Measurements from ENCODE around the gene EEPD1.
"Not testable (repeated sequence)": the region's sequence is repeated elsewhere in the genome, so short reads cannot be mapped to it uniquely, and the experiment has no call there.

Gene EEPD1

GRCh38 chr7:36303202-36304098 is 150.4 kb downstream of the EEPD1 start:
- DNase-seq, result peak; percentile 99

- no peak for DNase-seq
Measured at GRCh38 chr7:36304099-36304425, 151.0 kb downstream of the EEPD1 start.

GRCh38 chr7:36305226-36305625 is 152.2 kb downstream of the EEPD1 start:
- DNase-seq, result no peak

GRCh38 chr7:36305648-36306047 is 152.6 kb downstream of the EEPD1 start:
- no peak for DNase-seq

- no peak for DNase-seq
Measured at GRCh38 chr7:36306222-36306621, 153.2 kb downstream of the EEPD1 start.

DNA sequence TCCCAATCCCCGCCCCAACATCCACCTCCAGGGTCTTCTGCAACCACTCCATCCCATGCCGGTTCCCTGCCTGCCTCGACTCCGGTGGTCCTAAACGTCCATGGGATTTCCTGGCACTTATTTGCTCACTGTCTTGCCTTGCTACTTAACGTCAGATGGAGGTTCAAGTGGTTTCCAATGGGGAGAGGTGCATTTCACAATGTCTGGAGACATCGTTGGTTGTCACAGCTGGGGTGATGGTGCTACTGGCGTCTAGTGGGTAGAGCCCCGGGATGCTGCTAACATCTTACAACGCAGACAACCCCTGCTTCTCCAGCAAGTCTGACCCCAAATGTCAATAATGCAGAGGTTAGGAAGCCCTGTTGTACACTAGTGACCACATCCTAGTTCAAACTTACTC is 153.7 kb downstream of the EEPD1 start:
- no peak for DNase-seq

- DNase-seq, result no peak
Measured at GRCh38 chr7:36308031-36308430, 155.0 kb downstream of the EEPD1 start.

DNA sequence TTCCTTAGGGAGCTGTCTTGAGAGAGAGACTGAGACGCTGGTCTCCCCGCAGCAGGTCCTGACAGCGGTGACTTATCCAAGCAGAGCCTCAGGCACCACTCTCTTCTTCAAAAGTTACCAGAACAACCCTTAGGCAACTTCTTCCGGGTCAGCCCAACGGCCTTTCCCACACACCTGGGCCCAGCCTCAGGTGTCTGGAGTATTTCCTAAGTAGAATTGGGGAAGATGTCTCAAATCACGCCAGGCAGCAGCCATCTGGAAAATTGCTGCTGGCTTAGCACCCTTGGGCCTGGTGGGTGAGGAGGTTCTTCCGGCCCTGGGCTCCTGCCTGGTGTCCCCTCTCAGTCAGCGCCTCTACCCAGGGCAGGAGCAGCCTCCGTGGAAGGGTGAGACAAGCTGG is 156.2 kb downstream of the EEPD1 start:
- no peak for DNase-seq

DNA sequence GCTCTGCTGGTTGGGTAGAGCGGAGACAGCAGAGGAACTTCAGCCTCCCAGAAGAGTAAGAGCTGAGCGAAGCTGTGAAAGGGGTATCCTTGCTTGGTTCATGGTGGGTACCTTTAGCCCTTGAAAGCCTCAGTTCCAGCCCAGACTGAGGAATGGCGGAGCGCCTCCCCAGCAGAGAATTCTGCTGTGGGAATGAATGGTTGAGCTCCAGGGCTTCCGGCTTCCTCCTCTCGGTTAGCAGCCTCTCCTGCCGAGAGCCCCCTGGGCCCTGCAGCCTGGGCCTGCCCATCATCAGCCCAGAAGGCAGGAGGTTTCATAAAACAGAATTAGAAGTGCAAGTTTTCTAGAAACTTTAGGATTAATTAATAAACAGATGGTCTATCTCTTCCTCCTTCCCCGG is 156.7 kb downstream of the EEPD1 start:
- DNase-seq, result no peak

DNA sequence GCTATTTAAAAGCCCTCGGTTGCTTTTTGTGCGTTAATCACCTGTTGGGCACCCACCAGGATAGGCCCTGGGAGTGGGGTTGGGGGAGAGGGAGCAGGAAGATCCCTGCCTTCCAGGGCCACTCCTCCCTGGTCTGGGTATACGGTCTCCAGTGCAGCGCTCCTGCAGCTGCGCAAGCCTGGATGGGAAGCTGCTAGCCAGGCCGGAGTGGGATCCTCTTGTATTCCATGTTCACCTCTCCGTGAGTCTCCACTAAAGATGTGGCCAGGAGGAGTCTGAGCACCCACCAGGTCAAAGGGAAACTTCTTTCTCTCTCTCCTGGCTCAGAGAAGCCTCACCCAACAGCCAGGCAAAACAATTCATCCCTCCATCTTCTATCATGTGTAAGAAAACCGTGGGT is 157.8 kb downstream of the EEPD1 start:
- no peak for DNase-seq

GRCh38 chr7:36311539-36311938 is 158.5 kb downstream of the EEPD1 start:
- DNase-seq, result no peak

DNA sequence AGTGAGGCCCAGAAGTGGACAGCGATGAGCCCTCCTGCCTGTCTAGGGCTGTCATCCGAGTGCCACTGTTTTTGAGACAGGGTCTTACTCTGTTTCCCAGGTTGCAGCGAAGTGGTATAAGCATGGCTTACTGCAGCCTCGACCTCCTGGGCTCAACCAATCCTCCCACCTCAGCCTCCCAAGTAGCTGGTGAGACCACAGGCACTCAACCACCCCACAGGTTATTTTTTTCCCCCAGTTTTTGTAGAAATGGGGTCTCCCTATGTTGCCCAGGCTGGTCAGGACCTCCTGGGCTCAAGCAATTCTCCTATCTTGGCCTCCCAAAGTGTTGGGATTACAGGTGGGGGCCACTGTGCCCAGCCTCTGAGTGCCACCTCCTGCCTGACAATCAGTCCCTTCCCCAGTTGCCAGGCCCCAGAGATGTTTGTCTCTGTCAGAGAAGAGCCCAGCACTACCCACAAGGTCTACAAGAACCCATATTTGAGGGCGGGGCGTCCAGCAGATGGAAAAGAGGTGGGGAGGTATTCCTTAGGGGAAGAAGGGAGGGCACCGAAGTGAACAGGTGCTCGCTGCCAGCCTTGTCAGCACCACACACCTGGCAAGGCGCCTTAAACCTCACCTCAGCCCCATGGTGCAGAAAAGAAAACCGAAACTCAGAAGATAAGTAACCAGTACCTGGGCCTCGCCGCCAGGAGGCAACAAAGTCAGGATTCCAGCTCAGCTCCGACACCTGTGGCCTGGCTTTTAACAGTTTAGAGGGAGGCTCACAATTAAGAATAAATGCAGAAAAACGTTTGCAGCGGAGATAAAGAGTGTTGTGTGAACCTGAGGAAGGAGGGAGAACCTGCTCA is 159.2 kb downstream of the EEPD1 start:
- DNase-seq, result no peak

DNA sequence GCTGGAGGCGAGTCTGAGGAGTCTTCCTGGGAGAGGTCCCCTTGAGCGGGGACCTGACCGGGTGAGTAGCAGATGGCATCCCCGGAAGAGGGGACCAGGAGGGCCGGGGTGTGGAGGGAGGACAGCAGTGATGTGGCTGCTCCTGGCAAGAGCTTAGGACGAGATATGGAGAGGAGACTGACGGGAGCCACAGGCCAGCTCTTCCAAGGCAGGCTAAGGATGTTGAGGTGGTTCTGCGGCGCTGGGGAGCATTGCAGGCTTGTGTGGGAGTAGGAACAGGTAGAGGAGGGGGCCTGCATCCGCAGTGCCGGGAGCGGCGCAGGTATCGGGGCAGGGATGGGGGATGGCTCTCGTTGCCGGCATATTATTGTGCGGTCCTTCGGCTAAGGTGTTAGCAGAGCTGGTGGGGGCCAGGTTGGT is 159.9 kb downstream of the EEPD1 start:
- DNase-seq, result no peak

DNA sequence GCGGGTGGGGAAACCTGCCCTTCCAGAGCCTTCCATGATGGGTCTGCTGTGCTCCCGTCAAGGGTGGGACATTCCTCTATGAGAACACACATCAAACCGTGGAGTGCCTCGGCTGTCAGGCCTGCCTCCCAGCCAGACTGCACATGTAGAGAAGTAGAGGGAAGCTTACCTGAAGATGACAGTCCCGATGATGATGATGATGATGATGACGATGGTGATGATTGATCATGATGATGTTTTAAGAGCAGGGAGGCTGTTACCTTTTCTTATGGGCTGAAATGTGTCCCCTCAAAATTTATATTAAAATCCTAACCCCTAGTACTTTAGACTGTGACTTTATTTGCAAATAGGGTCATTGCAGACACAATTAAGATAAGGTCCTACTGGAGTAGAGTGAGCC is 160.6 kb downstream of the EEPD1 start:
- DNase-seq, result no peak

DNA sequence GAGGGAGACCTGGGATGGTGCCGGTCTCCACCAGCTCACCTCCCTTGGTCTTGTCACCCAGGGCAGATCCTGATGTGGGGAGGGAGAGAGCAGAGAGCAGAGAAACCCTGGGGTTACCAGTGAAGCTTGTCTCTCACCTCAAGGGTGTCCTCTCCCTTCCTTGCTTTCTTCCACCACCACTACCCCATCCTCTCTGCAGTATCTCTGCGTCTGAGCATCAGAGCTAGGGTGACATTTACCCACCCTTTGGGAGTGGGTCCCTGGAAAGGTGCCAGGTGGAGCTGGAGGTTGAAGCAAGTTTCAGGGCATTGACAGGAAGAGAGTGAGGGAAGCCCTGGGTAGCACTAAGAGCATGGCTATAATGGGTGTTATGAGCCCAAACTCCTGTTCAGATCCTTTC is 161.4 kb downstream of the EEPD1 start:
- no peak for DNase-seq

GRCh38 chr7:36315309-36315944 is 162.4 kb downstream of the EEPD1 start:
- no peak for DNase-seq

- no peak for DNase-seq
Measured at GRCh38 chr7:36316319-36316718, 163.3 kb downstream of the EEPD1 start.

GRCh38 chr7:36317276-36317675 is 164.2 kb downstream of the EEPD1 start:
- no peak for DNase-seq

DNA sequence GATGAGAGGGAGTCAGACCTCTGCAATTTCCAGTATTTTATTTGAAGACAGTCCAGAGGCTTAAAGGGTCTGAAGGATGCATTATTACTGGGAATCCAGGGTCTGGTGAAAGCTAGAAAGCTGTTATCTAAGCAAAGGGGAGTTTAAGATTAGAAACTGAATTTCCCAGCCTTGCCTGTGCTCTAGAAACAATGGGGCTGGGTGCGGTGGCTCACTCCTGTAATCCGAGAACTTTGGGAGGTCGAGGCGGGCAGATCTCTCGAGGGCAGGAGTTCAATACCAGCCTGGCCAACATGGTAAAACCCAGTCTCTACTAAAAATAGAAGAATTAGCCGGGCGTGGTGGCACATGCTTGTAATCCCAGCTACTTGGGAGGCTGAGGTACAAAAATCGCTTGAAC is 165.1 kb downstream of the EEPD1 start:
- DNase-seq, result no peak

DNA sequence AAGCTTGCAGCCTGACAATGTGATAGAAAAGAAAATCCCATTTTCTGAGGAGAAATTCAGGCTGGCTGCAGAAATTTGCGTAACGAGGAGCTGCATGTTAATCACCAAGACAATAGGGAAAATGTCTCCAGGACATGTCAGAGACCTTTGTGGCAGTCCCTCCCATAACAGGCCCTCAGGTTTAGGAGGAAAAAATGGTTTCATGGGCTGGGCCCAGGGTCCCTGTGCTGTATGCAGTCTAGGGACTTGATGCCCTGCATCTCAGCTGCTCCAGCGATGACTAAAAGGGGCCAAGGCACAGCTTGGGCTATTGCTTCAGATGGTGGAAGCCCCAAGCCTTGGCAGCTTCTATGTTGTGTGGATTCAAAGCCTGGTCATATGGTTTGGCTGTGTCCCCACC is 168.2 kb downstream of the EEPD1 start:
- DNase-seq, result not testable (repeated sequence)

- no peak for DNase-seq
Measured at GRCh38 chr7:36336390-36336789, 183.3 kb downstream of the EEPD1 start.

DNA sequence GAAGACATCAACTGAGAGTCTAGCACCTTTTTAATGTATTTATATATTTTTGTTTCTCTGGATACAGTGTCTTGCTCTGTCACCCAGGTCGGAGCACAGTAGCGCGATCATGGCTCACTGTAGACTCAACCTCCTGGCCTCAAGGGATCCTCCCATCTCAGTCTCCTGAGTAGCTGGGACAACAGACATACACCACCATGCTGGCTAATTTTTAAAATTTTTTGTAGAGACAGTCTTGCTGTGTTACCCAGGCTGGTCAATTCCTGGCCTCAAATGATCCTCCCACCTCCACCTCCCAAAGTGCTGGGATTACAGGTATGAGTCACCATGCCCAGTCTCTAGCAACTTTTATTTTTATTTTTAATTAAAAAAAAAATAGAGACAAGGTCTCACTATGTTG is 185.2 kb downstream of the EEPD1 start:
- DNase-seq, result no peak

- no peak for DNase-seq
Measured at GRCh38 chr7:36343548-36343947, 190.5 kb downstream of the EEPD1 start.

GRCh38 chr7:36344622-36345021 is 191.6 kb downstream of the EEPD1 start:
- no peak for DNase-seq
